HG02970 (cell line): ENCODE results near the gene CD300A.
A peak's percentile ranks its signal among the peaks of the same experiment; 100 is the strongest.
"Not testable (repeated sequence)": the region's sequence is repeated elsewhere in the genome, so short reads cannot be mapped to it uniquely, and the experiment has no call there.

ENCODE experiments used
- ATAC-seq: cut with Tn5 transposase; IDR thresholded peaks from one replicate; pipeline ENCODE4 v1.9.1; 2021; ENCODE audit warnings: mild to moderate bottlenecking, moderate library complexity, moderate number of reproducible peaks; ENCODE audit not compliant: unreplicated experiment, low FRiP score

CD300A gene

DNA sequence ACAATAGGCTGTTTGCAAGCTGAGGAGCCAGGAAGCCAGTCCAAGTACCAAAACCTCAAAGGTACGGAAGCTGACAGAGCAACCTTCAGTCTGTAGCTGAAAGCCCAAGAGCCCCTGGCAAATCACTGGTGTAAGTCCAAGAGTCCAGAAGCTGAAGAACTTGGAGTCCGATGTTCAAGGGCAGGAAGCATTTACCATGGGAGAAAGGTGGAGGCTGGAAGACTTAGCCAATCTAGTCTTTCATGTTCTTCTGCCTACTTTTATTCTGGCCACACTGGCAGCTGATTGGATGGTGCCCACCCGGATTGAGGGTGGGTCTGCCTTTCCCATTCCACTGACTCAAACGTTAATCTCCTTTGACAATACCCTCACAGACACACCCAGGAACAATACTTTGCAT lies 49.5 kb downstream of the CD300A start:
- no peak for ATAC-seq

DNA sequence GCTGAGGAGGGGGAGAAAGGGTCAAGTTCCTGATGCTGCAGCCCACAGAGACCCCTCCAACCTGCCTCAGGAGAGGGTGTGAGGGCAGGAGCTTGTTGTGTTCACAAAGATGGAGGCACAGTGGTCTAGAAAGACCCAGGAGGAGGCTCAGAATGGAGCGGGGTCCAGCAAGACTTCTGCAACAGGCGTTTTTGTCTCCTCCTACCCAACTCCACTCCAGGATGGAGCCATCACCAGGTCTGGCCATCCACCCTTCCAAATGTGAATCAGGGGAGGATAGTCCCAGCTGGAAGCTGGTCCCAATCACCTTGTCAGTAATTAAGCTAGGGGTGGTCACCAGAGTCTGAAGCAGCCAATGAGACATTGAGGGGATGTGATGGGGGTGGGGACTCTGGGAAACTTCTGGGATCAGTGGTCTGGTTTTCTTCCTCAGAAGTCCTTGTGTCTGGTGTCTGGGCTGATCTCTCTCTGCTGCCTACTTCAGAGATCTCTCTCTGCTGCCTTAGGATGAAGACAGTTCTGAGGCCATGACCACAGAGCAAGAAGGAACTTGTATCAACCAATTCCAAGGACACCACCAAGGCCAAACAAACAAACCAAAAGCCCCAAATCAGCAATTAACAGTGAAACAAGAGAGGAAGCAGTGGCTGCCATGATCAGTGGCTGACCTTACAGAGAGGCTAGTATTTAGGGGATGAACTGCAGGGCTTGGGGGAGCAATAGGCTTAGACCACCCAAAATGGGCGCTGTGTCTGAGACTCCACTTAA lies 50.3 kb downstream of the CD300A start:
- no peak for ATAC-seq

GRCh38 chr17:74518413-74518981 lies 52.1 kb downstream of the CD300A start:
- not testable (repeated sequence) for ATAC-seq

DNA sequence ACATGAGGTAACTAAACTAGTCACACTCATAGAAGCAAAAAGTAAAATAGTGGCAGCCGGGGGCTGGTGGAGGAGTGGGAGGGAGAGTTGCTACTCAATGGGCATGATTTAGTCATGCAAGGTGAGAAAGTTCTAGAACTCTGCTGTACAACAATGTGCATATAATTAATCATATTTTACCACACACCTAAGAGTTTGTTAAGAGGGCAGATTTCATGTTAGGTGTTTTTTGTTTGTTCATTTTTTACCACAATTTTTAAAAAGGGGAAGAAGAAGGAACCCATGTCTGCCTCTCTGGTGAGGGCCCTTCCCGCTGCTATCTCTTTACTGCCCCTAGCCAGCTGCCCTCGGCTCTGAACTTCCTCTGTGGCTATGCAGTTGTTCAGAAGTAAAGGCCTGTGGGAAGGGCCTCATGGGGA lies 53.6 kb downstream of the CD300A start:
- ATAC-seq: no peak

GRCh38 chr17:74520790-74521480 lies 54.5 kb downstream of the CD300A start:
- no peak for ATAC-seq

- no peak for ATAC-seq
Observed at GRCh38 chr17:74521701-74522201, 55.3 kb downstream of the CD300A start.

DNA sequence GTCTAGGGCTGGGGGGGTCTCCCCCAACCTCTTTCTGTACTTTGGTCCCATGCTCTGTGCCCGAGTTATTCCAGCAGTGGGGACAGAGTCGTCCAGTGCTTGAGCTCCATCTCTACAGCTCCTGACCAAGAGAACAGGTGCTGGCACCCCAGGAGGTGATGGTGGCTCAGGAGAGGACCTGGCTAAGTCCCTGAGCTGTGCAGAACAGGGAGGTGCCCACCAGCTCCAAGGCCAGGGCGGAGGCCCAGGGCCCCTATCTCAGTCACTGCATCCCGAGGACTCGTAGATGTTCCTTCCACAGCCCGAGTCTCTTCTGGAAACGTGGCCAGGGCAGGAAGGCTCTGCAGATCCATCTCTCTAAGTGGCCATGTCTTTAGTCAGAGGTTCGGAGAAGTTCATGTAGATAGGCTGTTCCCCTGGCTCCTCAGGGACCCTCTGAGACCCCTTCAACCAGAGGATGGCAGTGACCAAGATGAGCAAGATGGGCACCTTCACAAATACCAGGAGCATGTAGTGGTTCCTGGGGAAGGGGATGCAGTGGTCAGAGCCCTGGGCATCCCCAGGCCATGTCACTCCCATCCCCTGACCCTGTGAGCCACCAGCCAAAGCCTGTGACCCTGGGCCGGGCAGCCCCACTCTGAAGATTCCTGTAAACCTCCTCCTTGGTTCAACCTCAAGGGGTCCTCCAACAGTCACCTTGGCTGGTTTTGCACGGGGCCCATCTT lies 56.1 kb downstream of the CD300A start:
- no peak for ATAC-seq

GRCh38 chr17:74523308-74523707 lies 56.9 kb downstream of the CD300A start:
- no peak for ATAC-seq

GRCh38 chr17:74524653-74525464 lies 58.4 kb downstream of the CD300A start:
- no peak for ATAC-seq

- no peak for ATAC-seq
Observed at GRCh38 chr17:74525465-74525725, 59.0 kb downstream of the CD300A start.

GRCh38 chr17:74525781-74526288 lies 59.4 kb downstream of the CD300A start:
- no peak for ATAC-seq

- no peak for ATAC-seq
Observed at GRCh38 chr17:74526681-74527080, 60.2 kb downstream of the CD300A start.

- no peak for ATAC-seq
Observed at GRCh38 chr17:74527081-74527480, 60.6 kb downstream of the CD300A start.

- ATAC-seq: no peak
Observed at GRCh38 chr17:74527756-74528155, 61.3 kb downstream of the CD300A start.

- ATAC-seq: peak; percentile 45
Observed at GRCh38 chr17:74528491-74529199, 62.2 kb downstream of the CD300A start.

DNA sequence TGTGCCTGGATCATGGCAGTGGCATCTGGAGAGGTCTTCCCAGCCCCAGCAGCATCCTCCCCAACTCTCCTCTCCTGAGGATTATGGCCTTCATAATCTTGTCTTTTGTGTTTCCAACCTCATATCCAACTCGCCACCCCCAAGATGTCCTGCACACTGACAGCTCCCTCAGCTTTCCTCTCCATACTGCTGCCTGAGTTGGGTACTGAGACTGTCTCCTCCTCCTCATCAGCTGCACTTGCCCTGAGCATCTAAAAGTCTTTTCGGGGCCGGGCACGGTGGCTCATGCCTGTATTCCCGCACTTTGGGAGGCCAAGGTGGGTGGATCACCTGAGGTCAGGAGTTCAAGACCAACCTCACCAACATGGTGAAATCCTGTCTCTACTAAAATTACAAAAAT lies 62.8 kb downstream of the CD300A start:
- ATAC-seq: no peak

DNA sequence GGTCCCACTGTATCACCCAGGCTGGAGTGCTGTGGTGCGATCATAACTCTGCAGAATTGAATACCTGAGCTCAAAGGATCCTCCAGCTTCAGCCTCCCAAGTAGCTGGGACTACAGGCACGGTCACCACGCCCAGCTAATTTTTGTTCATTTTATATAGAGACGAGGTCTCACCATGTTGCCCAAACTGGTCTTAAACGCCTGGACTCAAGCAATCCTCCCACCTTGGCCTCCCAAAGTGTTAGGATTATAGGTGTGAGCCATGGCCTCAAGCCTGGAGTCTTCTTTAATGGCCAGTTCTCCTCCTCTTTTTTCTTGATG lies 64.4 kb downstream of the CD300A start:
- no peak for ATAC-seq

- no peak for ATAC-seq
Observed at GRCh38 chr17:74531231-74531761, 64.9 kb downstream of the CD300A start, which contains the start of gene CD300LB. TSS of gene CD300LB (minus strand) at chr17:74531475. CDS start at chr17:74531350, 125 bp downstream.

- no peak for ATAC-seq
Observed at GRCh38 chr17:74532115-74532514, 65.7 kb downstream of the CD300A start.
